NCI-H1694 treated with DMSO at 0.1 percent for 48 hours (cell line): ENCODE measurements around the gene LSM4.
"Not testable (repeated sequence)": the region's sequence is repeated elsewhere in the genome, so short reads cannot be mapped to it uniquely, and the experiment has no call there.

Experiments
- DNase-seq: peaks from one replicate; lab custom pipeline; 2025; lab: John Stamatoyannopoulos, UW

Gene LSM4

DNA sequence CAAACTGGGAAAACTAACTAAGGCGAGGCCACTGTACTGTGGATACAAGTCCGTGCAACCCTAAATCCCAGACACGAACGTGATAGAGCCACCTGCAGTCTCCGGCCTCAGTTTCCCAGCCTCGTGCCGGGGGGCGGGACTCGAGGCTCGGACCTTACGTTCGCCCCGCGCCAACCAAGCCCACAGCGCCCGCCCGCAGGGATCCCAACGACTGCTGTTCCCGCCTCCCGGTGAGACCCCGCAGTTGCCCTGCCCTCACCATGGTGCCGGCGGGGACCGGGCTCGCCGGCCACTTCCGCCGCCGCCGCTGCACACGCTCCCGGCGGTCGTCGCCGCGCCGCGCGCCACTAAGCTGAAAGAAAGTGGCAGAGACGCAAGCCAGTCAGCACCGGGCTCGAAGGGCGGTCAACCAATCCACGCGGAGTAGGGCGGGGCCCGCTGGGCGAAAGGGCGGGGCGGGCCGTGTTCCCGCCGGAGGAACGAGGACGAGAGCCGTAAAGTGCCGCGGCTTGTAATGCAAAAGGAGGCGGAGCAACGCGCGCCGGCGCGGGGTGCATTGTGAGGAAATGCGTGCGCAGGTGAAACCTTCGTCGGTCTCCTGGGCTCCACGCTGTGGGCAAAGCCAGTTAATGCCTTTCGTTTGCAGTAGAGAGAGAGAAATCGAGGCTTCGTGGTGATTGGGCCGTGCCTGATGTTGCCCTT lies at the start of gene LSM4:
Gene LSM4 (minus strand): TSS at position 318 of the 702 bp plus-strand sequence. CDS start 56 bp downstream, at position 262.
- DNase-seq = peak; percentile 97

DNA sequence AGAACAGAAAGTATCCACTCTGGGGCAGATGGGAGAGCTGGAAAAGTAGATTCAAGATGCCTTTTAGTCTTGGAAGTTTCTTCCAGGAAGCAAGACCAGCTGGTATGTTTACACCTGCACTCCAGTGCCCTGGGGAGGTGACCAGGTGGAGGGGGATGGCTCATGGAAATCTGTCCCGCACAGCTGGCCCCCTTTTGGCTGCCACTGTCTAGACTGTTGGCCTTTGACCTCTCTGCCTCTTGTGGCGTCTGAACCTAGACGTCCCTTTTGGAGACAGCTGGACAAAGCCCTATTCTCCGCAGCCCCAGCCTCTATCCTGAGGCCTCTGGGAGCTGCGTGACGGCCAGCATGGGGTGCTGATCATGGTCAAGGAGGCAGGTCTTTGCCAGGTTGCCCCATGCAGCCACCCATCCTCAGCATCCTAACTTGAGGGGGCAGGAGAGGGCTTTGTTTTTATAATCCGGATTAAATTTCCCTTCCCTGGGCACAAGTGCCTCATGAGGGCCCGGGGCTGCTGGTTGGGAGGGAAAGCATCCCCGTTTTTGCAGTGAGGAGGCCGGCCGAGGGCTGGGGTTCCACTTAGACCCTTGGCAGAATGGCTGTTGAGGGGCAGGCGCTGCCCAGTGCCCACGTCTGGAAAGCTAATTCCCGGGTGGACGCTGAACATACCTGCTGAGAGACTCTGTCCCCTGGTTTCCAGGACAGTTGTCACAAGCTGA lies 45.8 kb upstream of the LSM4 start:
- no peak for DNase-seq

DNA sequence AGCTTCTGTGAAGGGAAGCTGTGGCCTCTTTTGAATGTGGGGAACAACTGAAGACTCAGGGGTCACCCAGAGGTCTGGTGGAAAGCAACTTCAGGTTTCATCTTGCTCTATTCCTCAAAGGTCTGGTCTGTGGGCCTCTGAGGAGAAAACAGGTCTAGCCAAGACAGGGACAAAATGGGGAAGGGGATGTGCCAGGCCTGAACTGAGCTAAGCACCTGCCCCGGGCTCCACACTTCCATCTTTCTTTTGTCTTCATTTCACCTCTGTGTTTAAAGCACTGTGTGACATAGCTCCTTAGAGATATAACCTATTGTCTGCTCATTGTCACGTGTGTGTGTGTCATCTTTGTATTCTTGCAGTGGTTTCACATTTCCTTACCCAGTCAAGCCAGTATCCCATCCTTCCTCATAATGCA lies 43.2 kb upstream of the LSM4 start:
- no peak for DNase-seq

DNA sequence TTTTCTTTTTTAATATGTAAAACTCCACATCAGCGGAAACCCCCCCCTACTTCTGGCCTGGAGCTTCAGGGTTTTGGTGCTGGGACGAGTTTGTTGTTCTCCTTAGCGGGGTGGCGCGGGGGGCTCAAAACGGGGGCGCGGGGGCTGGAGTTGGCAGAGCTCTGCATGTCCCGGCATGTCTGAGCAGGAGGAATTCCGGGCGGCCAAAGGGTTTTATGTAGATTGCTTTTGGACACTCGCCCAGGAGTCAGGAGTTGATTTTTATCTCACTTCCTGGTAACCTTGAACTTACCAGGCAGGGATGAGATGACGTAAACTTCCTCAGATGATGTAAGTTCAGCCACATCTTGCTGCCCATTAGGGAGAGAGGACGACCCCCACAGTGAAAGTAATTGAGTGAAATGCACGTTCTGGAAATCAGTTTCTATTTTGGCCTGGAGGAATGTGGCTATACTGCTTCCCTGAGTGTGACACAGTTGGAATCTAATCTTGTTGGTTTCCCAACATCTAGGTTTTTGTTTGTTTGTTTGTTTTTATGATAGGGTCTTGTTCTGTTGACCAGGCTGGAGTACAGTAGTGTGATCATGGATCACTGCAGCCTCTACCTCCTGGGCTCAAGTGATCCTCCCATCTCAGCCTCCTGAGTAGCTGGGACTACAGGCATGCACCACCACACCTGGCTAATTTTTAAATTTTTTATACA lies 42.1 kb upstream of the LSM4 start:
- peak; percentile 14 for DNase-seq

- not testable (repeated sequence) for DNase-seq
These were observed 41.5 kb upstream of the LSM4 start for GRCh38 chr19:18364277-18364825.

- DNase-seq = no peak
These were observed 40.9 kb upstream of the LSM4 start for GRCh38 chr19:18363787-18364186.

- DNase-seq = no peak
These were observed 40.2 kb upstream of the LSM4 start for GRCh38 chr19:18362934-18363542.

DNA sequence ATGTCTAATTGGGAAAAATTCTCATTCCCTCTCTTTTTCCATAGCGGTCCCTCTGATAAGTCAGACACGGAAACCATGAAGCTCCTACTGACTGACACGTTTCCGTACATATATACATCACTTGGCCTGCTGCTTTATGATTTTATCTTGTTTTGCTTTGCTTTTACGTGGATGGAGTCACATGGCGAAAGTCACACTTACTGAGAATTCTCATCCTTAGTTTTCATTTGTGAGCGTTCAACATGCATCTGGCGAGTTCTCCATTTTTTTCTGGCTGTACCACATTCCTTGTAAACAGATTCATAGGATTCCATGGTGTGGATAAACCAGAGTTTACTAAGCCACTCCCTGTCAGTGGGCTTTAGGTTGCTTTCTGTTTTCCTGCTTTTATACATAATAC lies 38.8 kb upstream of the LSM4 start:
- DNase-seq = no peak

GRCh38 chr19:18357041-18357440 lies 34.2 kb upstream of the LSM4 start:
- no peak for DNase-seq

GRCh38 chr19:18354743-18355142 lies 31.9 kb upstream of the LSM4 start:
- DNase-seq = not testable (repeated sequence)

- DNase-seq = no peak
These were observed 30.6 kb upstream of the LSM4 start for GRCh38 chr19:18353378-18354005.

DNA sequence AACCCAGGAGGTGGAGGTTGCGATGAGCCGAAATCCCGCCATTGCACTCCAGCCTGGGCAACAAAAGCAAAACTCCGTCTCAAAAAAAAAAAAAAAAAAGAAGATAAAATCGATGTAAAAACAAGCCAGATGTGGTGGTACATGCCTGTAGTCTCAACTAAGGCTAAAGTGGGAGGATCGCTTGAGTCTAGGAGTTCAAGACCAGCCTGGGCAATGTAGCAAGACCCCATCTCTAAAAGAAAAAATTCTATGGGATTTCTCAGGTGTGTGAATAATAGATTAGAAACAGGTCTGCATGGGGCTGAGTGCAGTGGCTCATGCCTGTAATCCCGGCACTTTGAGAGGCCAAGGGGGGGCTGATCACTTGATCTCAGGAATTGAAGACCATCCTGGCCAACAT lies 28.7 kb upstream of the LSM4 start:
- no peak for DNase-seq

DNA sequence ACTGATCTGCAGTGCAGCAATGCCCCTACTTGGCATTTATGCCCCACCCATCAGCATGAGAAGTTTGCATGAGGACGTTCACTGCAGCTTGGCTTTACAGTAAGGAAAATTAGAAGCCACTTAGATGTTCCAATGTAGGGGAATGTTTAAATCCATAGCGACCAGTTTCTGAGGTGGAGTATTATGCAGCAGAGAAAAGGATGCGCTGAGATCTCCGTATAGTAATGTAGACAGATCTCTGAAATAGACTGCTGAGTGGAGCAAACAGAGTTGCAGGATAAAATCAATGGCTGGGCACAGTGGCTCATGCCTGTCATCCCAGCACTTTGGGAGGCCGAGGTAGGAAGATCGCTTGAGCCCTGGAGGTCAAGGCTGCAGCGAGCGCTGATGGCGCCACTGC lies 27.6 kb upstream of the LSM4 start:
- no peak for DNase-seq

DNA sequence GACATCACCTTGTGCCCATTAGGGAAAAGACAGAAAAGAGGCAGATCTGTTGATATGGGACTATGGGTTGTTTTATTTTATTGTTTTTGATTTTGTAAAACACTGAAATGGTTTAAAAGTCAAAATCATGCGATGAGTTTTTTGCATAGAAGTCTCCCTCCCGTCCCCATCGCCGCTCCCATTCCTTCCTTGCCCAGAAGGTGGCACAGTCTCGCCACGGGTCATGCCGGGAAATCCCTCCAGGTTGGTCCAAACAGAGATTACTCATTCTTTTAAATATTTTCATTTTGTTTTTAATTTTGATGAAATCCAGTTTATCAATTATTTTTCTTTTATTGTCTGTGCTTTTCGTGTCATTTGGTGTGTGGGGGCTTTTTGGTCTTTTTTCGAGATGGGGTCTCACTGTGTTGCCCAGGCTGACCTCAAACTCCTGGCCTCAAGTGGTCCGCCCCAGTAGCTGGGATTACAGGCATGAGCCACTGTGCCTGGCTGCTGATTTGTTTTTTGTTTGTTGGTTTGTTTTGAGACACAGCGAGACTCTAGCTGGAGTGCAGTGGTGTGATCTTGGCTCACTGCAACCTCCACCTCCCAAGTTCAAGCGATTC lies 26.8 kb upstream of the LSM4 start:
- peak; percentile 18 for DNase-seq

- not testable (repeated sequence) for DNase-seq
These were observed 26.0 kb upstream of the LSM4 start for GRCh38 chr19:18348818-18349339.

- no peak for DNase-seq
These were observed 25.3 kb upstream of the LSM4 start for GRCh38 chr19:18348171-18348570.

- no peak for DNase-seq
These were observed 23.2 kb upstream of the LSM4 start for GRCh38 chr19:18346091-18346490.

DNA sequence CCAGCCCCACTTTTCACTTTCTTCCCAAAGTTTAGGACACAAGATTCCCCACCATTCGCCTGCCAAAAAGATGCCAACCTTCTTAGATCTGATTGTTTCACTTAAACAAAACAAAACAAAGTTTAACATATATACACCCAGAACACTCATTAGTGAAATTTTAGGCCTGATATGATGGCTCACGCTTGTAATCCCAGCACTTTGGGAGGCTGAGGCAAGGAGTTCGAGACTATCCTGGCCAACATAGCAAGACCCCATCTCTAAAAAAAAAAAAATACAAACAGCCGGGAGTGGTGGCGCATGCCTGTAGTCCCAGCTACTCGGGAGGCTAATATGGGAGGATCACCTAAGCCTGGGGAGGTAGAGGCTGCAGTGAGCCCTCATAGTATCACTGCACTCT lies 22.4 kb upstream of the LSM4 start:
- DNase-seq = no peak

DNA sequence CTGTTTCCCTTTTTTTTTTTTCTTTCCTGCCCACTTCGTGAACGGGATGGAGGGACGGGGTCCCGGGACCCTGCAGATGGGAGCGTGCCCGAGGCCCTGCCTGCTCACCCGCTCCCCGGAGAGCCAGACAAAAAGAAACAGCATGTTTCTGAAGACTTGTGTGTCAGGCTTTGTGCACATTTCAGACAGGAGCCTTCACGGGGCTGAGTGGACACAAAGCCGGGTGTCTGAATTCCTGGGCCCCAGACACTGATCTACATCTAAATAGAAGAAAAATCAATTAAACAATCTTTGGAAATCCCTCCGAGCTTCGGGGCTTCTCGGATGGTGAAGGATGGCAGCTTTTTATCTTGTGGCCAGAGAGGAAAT lies 21.7 kb upstream of the LSM4 start:
- no peak for DNase-seq

DNA sequence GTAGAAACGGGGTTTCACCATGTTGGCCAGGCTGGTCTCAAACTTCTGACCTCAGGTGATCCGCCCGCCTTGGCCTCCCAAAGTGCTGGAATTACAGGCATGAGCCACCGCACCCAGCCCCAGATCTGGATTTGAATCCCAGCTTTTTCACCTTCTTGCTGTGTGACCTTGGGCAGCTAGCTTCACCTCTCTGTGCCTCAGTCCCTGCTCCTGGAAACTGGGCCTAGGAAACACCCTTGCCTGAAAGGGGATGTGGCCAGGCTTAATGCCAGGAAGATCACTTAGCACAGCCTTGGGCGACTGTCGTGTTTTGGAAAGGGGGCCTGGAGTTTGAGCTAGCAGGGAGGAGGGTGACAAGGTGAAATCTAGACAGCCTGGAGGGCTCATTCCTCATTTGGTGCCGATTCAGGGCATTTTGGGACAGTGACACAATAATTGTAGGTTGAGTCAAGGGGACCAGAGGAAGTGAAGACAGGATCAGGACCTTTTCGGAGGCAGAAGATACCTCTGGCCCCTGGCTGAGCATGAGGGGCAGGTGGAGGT lies 19.3 kb upstream of the LSM4 start:
- no peak for DNase-seq
